Activated naive CD8-positive, alpha-beta T cell treated with anti-CD3 and anti-CD28 coated beads, Interleukin-2, amount 50 U/mL, for 24 hours (primary cell): ENCODE measurements around the gene ZNF586.
"Not testable (repeated sequence)": the region's sequence is repeated elsewhere in the genome, so short reads cannot be mapped to it uniquely, and the experiment has no call there.

Source experiments
- ATAC-seq: fragments of 150-1000 bp; cut with Tn5 transposase; one replicate; pipeline ENCODE4 v1.10.0; 2021
- DNase-seq: peaks from one replicate; pipeline ENCODE4 v3.0.0; 2021
- H3K27ac Mint-ChIP-seq: one replicate; pipeline ENCODE4 v1.8.0; 2021; ENCODE audit warnings: mild to moderate bottlenecking, mixed read lengths
- H3K27me3 Mint-ChIP-seq: one replicate; pipeline ENCODE4 v1.8.0; 2021; ENCODE audit warnings: mixed read lengths
- H3K36me3 Mint-ChIP-seq: one replicate; pipeline ENCODE4 v1.8.0; 2021; ENCODE audit warnings: low read depth, mixed read lengths
- H3K4me1 Mint-ChIP-seq: one replicate; pipeline ENCODE4 v1.8.0; 2021; ENCODE audit warnings: mixed read lengths
- H3K4me3 Mint-ChIP-seq: one replicate; pipeline ENCODE4 v1.8.0; 2021; ENCODE audit warnings: mild to moderate bottlenecking, moderate library complexity, mixed read lengths
- H3K9me3 Mint-ChIP-seq: one replicate; pipeline ENCODE4 v1.8.0; 2021; ENCODE audit warnings: mixed read lengths

Gene ZNF586

GRCh38 chr19:57769345-57770131, at the start of gene ZNF586:
ZNF586 (plus strand) TSS chr19:57769676; CDS start chr19:57769843, 167 bp downstream.
- no peaks in the 10 kb centered on the region for H3K27me3 Mint-ChIP-seq
- ATAC-seq (peak; percentile 98), DNase-seq (peak; percentile 85)
- H3K36me3 Mint-ChIP-seq, result peaks cover 54% of the 10 kb centered on the region
- peak within 1 kb of the TSS; percentile 89 for H3K27ac Mint-ChIP-seq
- peaks cover 36% of the 10 kb centered on the region for H3K9me3 Mint-ChIP-seq
- H3K4me1 Mint-ChIP-seq, result peaks cover 36% of the 10 kb centered on the region
- H3K4me3 Mint-ChIP-seq, result peak within 1 kb of the TSS; percentile 87

DNA sequence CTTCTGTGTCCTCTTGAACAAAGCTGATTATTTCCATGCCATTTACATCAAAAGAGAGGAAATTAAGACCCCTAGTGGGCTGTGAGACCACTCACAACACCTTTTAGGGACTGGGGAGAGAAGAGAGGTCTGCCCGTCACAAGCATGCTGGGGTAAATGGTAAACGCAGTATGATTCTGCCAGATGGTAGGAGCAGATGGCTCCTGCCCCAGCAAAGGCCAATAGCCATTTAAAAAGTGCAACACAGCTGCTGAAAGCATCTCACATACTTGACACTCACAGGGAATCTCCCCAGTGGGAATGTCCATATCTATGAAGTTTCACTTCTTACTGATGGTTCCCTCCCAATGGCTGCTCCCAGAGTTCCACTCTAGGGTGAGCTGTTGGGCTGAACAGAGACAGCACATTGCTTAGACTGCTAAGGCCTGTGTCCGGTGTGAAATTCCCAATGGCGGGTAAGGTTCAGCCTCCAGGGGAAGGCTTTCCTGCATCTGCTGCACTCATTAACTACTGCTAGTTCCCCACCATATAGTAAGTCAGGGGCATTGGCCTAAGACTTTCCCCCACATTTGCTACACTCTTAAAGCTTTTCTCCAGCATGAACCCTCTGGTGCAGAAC, 49.5 kb upstream of the ZNF586 start:
- peaks cover 5% of the 10 kb centered on the region for H3K4me1 Mint-ChIP-seq
- H3K27me3 Mint-ChIP-seq, result no peaks in the 10 kb centered on the region
- DNase-seq, result no peak
- peaks cover 78% of the 10 kb centered on the region for H3K36me3 Mint-ChIP-seq
- no peak overlapping the region for H3K27ac Mint-ChIP-seq
- no peak for ATAC-seq
- peaks cover 70% of the 10 kb centered on the region for H3K9me3 Mint-ChIP-seq
- no peak overlapping the region for H3K4me3 Mint-ChIP-seq

DNA sequence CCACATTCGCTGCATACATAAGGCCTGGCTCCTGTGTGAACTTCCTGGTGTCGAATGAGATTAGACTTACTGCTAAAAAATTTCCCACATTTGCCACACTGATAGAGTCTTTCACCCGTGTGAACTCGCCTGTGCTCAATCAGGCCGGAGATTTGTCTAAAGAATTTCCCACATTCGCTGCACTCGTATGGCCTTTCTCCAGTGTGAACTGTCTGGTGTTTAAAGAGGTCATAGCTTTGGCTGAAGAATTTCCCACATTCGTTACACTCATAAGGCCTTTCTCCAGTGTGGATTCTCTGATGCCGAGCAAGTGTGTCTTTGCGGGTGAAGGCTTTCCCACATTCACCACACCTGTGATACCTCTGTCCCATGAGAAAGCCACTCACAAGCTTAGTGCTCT, 48.6 kb upstream of the ZNF586 start:
- Mint-ChIP-seq H3K27ac (no peak overlapping the region), H3K27me3 (no peaks in the 10 kb centered on the region), H3K36me3 (peaks cover 76% of the 10 kb centered on the region), H3K4me3 (no peak overlapping the region), H3K9me3 (peaks cover 68% of the 10 kb centered on the region), H3K4me1 (peaks cover 5% of the 10 kb centered on the region)
- DNase-seq (no peak), ATAC-seq (no peak)

DNA sequence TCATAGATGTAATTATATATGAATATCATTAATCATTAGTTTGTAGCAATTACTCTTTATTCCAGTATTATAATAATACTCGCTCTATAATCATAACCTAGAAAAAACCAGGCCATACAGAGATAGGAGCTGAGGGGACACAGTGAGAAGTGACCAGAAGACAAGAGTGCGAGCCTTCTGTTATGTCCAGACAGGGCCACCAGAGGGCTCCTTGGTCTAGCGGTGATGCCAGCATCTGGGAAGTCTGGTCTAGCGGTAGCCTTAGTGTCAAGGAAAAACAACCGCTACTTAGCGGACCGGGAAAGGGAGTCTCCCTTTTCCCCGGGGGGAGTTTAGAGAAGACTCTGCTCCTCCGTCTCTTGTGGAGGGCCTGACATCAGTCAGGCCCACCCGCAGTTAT, 31.2 kb upstream of the ZNF586 start:
- H3K27me3 Mint-ChIP-seq, H3K9me3 Mint-ChIP-seq, ATAC-seq, H3K4me1 Mint-ChIP-seq, H3K27ac Mint-ChIP-seq, H3K4me3 Mint-ChIP-seq, H3K36me3 Mint-ChIP-seq: not testable (repeated sequence)
- DNase-seq, result peak; percentile 41

GRCh38 chr19:57738770-57739169, 30.7 kb upstream of the ZNF586 start:
- H3K4me1 Mint-ChIP-seq, ATAC-seq, H3K27me3 Mint-ChIP-seq, DNase-seq, H3K36me3 Mint-ChIP-seq, H3K9me3 Mint-ChIP-seq, H3K4me3 Mint-ChIP-seq, H3K27ac Mint-ChIP-seq: not testable (repeated sequence)

- H3K27ac Mint-ChIP-seq, result peak within 1 kb of the TSS; percentile 95
- peaks cover 51% of the 10 kb centered on the region for H3K36me3 Mint-ChIP-seq
- H3K27me3 Mint-ChIP-seq, result no peaks in the 10 kb centered on the region
- ATAC-seq, result peak; percentile 99
- peaks cover 25% of the 10 kb centered on the region for H3K4me1 Mint-ChIP-seq
- peak; percentile 76 for DNase-seq
- H3K9me3 Mint-ChIP-seq, result peaks cover 45% of the 10 kb centered on the region
- H3K4me3 Mint-ChIP-seq, result peak within 1 kb of the TSS; percentile 95
These were observed 22.6 kb upstream of the ZNF586 start, which contains the start of gene ZNF776 for GRCh38 chr19:57746580-57747471. ZNF776 (plus strand) TSS chr19:57746815; CDS start chr19:57747059, 244 bp downstream.

GRCh38 chr19:57747472-57747807, 22.0 kb upstream of the ZNF586 start:
- ATAC-seq (no peak), DNase-seq (no peak)
- Mint-ChIP-seq H3K27ac (peak overlapping the region; percentile 95), H3K27me3 (no peaks in the 10 kb centered on the region), H3K4me1 (peaks cover 25% of the 10 kb centered on the region), H3K36me3 (peaks cover 57% of the 10 kb centered on the region), H3K9me3 (peaks cover 50% of the 10 kb centered on the region), H3K4me3 (peak overlapping the region; percentile 95)

GRCh38 chr19:57748029-57748428, 21.4 kb upstream of the ZNF586 start:
- Mint-ChIP-seq H3K4me3 (peak overlapping the region; percentile 95), H3K9me3 (peaks cover 56% of the 10 kb centered on the region), H3K27ac (no peak overlapping the region)

GRCh38 chr19:57754091-57754673, 15.3 kb upstream of the ZNF586 start:
- ATAC-seq (no peak), DNase-seq (no peak)
- no peak overlapping the region for H3K4me3 Mint-ChIP-seq
- peaks cover 3% of the 10 kb centered on the region for H3K4me1 Mint-ChIP-seq
- H3K27me3 Mint-ChIP-seq, result no peaks in the 10 kb centered on the region
- H3K9me3 Mint-ChIP-seq, result peaks cover 67% of the 10 kb centered on the region
- H3K36me3 Mint-ChIP-seq, result peaks cover 97% of the 10 kb centered on the region
- no peak overlapping the region for H3K27ac Mint-ChIP-seq

More at GRCh38 chr19:57748029-57748428, 21.4 kb upstream of the ZNF586 start:
- ATAC-seq (no peak), DNase-seq (no peak)
- Mint-ChIP-seq H3K4me1 (peaks cover 25% of the 10 kb centered on the region), H3K27me3 (no peaks in the 10 kb centered on the region), H3K36me3 (peaks cover 63% of the 10 kb centered on the region)

DNA sequence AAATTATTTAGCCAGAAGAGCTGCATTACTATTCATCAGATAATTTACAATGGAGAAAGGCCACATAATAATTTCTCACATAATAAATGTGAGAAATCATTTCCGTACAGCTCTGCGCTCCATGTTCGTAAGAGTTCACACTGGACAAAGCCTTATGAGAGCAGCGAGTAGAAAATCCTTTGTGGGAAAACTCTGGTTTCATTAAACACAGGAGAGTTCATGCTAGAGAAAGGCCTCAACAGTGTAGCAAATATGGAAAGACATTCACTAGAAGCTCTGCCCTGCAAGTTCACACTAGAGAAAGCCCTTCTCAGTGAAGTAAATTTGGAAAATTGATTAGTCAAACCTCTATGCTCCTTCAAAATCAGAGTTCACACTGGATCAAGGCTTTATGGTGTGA, 14.4 kb upstream of the ZNF586 start:
- Mint-ChIP-seq H3K27me3 (no peaks in the 10 kb centered on the region), H3K4me1 (no peaks in the 10 kb centered on the region), H3K4me3 (no peak overlapping the region), H3K9me3 (peaks cover 64% of the 10 kb centered on the region), H3K27ac (no peak overlapping the region), H3K36me3 (peaks cover 97% of the 10 kb centered on the region)
- no peak for ATAC-seq
- DNase-seq, result no peak

GRCh38 chr19:57757941-57758340, 11.5 kb upstream of the ZNF586 start:
- H3K4me1 Mint-ChIP-seq, result no peaks in the 10 kb centered on the region

GRCh38 chr19:57759096-57759495, 10.4 kb upstream of the ZNF586 start:
- ATAC-seq (no peak), DNase-seq (no peak)
- Mint-ChIP-seq H3K4me3 (no peak overlapping the region), H3K4me1 (no peaks in the 10 kb centered on the region), H3K36me3 (peaks cover 85% of the 10 kb centered on the region), H3K9me3 (peaks cover 30% of the 10 kb centered on the region), H3K27me3 (no peaks in the 10 kb centered on the region), H3K27ac (no peak overlapping the region)

More at GRCh38 chr19:57757941-57758340, 11.5 kb upstream of the ZNF586 start:
- H3K27me3 Mint-ChIP-seq, result no peaks in the 10 kb centered on the region
- H3K36me3 Mint-ChIP-seq, result peaks cover 87% of the 10 kb centered on the region
- DNase-seq, result no peak
- no peak overlapping the region for H3K27ac Mint-ChIP-seq
- H3K4me3 Mint-ChIP-seq, result no peak overlapping the region
- H3K9me3 Mint-ChIP-seq, result peaks cover 41% of the 10 kb centered on the region
- ATAC-seq, result no peak

DNA sequence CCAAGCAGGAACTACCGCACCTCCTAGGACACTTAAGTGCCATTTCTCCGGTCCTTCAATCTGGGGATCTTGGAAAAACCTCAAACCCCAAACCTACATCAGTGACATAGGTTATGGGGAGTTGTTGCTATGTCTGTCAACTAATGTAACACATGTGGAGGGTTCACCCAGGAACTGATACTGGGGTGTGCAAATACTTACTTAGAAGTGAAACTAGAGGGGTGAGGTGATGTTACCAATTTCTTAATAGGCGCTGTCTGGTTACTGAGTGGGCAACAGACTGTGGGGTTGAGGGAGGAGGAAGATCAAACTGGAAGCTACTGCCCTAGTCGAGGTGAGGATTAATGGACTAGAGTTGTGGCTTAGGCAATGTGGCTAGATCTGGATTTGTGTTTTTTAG, 1.9 kb downstream of the ZNF586 start:
- Mint-ChIP-seq H3K27me3 (no peaks in the 10 kb centered on the region), H3K27ac (no peak overlapping the region), H3K4me1 (peaks cover 43% of the 10 kb centered on the region), H3K4me3 (peak overlapping the region; percentile 34), H3K9me3 (peaks cover 35% of the 10 kb centered on the region), H3K36me3 (peaks cover 70% of the 10 kb centered on the region)
- DNase-seq (no peak), ATAC-seq (no peak)

- Mint-ChIP-seq H3K4me3 (no peak overlapping the region), H3K27me3 (no peaks in the 10 kb centered on the region), H3K9me3 (peaks cover 42% of the 10 kb centered on the region), H3K36me3 (peaks cover 82% of the 10 kb centered on the region), H3K27ac (no peak overlapping the region), H3K4me1 (peaks cover 40% of the 10 kb centered on the region)
- ATAC-seq (no peak), DNase-seq (no peak)
These were observed 4.0 kb downstream of the ZNF586 start for GRCh38 chr19:57773488-57773887.
